OCI-LY7 (cell line): ENCODE data around the gene ECHDC1.

Source experiments
- CTCF ChIP-seq: fragments of 200-600 bp; sonication (generic); conservative IDR thresholded peaks from 2 replicates; pipeline ENCODE4 v1.5.1; 2014; ENCODE audit warnings: mild to moderate bottlenecking, antibody characterized with exemption, low read length, moderate library complexity, mixed read lengths
- EZH2phosphoT487 ChIP-seq: fragments of 200-600 bp; sonication (generic); IDR thresholded peaks from 2 replicates; pipeline ENCODE4 v1.6.1; 2018; ENCODE audit warnings: low read depth, borderline replicate concordance, mild to moderate bottlenecking, mixed run types, antibody characterized with exemption, low read length, moderate library complexity, mixed read lengths

GRCh38 chr6:127276331-127276730 lies 67.1 kb downstream of the ECHDC1 start:
- TF ChIP-seq CTCF = no peak
- no peak for TF ChIP-seq EZH2phosphoT487
